Measurements from ENCODE around the gene MOSMO. TPM values are rescaled to one million over a fixed set of nuclear protein-coding genes. Genes with fewer than 3 reads are reported as not detected.

The MOSMO gene
- 5.0 and 26.5 TPM in 2 replicates for total RNA-seq (ENCODE audit: low replicate concordance)

DNA sequence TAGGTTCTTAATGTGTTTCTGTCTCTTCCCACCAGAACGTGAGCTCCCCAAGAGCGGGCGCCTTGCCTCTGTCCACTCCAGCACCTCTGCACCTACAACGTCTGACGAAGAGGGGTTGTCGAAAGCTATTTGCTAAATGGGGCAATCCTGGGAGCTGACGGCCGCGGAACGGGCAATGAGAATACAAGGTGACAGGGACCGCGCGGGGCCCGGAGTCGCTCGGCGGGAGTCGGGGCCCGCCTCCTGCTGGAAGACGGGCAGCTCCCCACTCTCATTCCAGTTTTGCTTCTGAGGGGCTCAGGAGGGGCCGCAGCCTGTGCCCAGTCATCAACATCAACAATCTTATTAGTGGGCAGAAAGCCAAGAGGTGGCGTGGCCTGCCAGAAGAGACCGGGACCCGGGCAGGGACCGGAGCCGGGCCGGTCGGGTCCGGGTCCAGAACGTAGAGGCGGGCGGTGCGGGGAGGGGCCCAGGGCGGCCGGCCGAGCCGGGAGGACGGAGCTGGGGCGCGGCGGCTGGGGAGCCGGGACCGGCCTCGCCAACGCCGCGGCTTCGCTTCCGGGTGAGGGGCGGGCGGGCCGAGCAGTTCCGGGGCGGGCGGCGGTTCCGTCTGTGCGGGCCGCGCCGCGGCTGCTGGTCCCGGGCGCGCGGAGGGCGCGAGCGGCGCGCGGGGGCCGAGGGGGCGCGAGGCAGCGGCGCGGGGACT, at the start of gene MOSMO:
Gene MOSMO (plus strand): TSS at position 603 of the 706 bp plus-strand sequence. CDS start 191 bp downstream, outside the sequence.
- H3K4me3 ChIP-seq (ENCODE audit: low read depth, low read length), result peak within 1 kb of the TSS; percentile 86
- peak; percentile 49 for DNase-seq (ENCODE audit: low read depth)
- peak; percentile 10 for TF ChIP-seq CTCF (IDR thresholded peaks at IDR 0.05; ENCODE audit: insufficient read depth, low read length)

DNA sequence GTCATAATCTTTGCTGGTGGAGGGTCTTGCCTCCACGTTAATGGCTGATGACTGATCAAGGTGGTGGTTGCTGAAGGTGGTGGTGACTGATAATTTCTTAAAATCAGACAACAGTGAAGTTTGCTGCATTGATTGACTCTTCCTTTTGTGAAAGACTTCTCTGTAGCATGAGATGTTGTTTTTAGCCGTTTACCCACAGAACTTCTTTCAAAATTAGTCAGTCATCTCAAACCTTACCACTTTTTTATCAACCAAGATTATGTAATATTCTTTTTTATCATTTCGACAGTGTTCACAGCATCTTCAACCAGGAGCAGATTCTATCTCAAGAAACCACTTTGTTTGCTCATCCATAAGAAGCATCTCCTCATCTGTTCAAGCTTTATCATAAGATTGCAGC, 48.9 kb upstream of the MOSMO start:
- no peak for DNase-seq (ENCODE audit: low read depth)
- H3K4me3 ChIP-seq (ENCODE audit: low read depth, low read length), result no peak overlapping the region
- TF ChIP-seq CTCF (IDR thresholded peaks at IDR 0.05; ENCODE audit: insufficient read depth, low read length), result no peak

GRCh38 chr16:21962475-21962874, 45.4 kb upstream of the MOSMO start:
- no peak for TF ChIP-seq CTCF (IDR thresholded peaks at IDR 0.05; ENCODE audit: insufficient read depth, low read length)
- DNase-seq (ENCODE audit: low read depth), result no peak
- no peak overlapping the region for H3K4me3 ChIP-seq (ENCODE audit: low read depth, low read length)

GRCh38 chr16:21963887-21964286, 44.0 kb upstream of the MOSMO start:
- no peak for TF ChIP-seq CTCF (IDR thresholded peaks at IDR 0.05; ENCODE audit: insufficient read depth, low read length)
- no peak for DNase-seq (ENCODE audit: low read depth)
- H3K4me3 ChIP-seq (ENCODE audit: low read depth, low read length), result no peak overlapping the region

DNA sequence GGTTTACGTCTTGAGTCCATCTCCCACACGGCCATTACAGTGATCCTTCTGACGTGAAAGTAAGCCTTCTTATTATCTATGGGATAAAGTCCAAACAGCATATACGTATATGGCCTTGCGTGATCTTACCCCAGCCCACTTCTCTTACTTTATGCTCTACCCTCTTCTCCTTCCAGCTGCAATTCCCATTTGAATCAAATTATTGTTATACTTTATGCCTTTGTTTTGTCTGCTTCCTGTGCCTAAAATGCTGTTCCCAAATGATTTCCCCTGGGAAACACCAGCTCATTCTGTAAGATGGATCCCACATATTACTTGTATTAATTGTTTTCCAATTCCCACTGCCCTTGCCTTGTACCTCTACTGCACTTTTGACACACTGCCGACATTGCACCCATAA, 43.6 kb upstream of the MOSMO start:
- no peak overlapping the region for H3K4me3 ChIP-seq (ENCODE audit: low read depth, low read length)
- TF ChIP-seq CTCF (IDR thresholded peaks at IDR 0.05; ENCODE audit: insufficient read depth, low read length), result no peak
- DNase-seq (ENCODE audit: low read depth), result no peak

- DNase-seq (ENCODE audit: low read depth), result no peak
- no peak overlapping the region for H3K4me3 ChIP-seq (ENCODE audit: low read depth, low read length)
- no peak for TF ChIP-seq CTCF (IDR thresholded peaks at IDR 0.05; ENCODE audit: insufficient read depth, low read length)
These were observed 36.1 kb upstream of the MOSMO start for GRCh38 chr16:21971856-21972255.

DNA sequence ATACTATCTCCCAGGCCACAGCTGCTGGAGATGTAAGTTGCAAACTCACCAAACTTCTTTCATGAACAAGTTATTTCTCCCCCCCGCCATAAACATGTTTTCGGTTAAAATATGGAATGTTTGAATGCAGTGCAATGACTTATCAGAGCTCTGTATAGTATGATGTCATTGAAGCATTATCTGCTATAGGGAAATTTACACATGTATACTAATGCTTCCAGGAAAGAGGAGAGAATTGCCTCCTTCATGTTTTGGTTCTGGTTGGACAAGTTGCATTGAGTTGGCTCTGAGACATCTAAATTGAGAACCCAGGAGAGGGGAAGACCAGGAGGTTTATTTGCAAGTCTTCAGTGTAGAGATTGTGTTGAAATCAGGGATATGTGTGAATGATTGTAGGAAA, 34.0 kb upstream of the MOSMO start:
- no peak for DNase-seq (ENCODE audit: low read depth)
- TF ChIP-seq CTCF (IDR thresholded peaks at IDR 0.05; ENCODE audit: insufficient read depth, low read length), result no peak
- no peak overlapping the region for H3K4me3 ChIP-seq (ENCODE audit: low read depth, low read length)

All from fibroblast of the aortic adventitia (primary cell).